ENCODE data around the gene HPS1.

GRCh38 chr10:98425511-98426352 is 21.0 kb downstream of the HPS1 start:
- TF ChIP-seq POLR2A (IDR thresholded peaks at IDR 0.05): no peak
- TF ChIP-seq, protein P1, sequence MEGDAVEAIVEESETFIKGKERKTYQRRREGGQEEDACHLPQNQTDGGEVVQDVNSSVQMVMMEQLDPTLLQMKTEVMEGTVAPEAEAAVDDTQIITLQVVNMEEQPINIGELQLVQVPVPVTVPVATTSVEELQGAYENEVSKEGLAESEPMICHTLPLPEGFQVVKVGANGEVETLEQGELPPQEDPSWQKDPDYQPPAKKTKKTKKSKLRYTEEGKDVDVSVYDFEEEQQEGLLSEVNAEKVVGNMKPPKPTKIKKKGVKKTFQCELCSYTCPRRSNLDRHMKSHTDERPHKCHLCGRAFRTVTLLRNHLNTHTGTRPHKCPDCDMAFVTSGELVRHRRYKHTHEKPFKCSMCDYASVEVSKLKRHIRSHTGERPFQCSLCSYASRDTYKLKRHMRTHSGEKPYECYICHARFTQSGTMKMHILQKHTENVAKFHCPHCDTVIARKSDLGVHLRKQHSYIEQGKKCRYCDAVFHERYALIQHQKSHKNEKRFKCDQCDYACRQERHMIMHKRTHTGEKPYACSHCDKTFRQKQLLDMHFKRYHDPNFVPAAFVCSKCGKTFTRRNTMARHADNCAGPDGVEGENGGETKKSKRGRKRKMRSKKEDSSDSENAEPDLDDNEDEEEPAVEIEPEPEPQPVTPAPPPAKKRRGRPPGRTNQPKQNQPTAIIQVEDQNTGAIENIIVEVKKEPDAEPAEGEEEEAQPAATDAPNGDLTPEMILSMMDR (IDR thresholded peaks at IDR 0.05 in 8 of 11, conservative IDR thresholded peaks at IDR 0.05 in 3 of 11): peak; percentile 33 to 83 (median 65)
